Activated CD4-positive, CD25-positive, alpha-beta regulatory T cell treated with anti-CD3 and anti-CD28 coated beads, Interleukin-2, amount 50 U/mL, for 72 hours (primary cell): ENCODE results near the gene LRRC25.

Experiments used
- DNase-seq: peaks from one replicate; pipeline ENCODE4 v3.0.0; 2021

LRRC25 gene

DNA sequence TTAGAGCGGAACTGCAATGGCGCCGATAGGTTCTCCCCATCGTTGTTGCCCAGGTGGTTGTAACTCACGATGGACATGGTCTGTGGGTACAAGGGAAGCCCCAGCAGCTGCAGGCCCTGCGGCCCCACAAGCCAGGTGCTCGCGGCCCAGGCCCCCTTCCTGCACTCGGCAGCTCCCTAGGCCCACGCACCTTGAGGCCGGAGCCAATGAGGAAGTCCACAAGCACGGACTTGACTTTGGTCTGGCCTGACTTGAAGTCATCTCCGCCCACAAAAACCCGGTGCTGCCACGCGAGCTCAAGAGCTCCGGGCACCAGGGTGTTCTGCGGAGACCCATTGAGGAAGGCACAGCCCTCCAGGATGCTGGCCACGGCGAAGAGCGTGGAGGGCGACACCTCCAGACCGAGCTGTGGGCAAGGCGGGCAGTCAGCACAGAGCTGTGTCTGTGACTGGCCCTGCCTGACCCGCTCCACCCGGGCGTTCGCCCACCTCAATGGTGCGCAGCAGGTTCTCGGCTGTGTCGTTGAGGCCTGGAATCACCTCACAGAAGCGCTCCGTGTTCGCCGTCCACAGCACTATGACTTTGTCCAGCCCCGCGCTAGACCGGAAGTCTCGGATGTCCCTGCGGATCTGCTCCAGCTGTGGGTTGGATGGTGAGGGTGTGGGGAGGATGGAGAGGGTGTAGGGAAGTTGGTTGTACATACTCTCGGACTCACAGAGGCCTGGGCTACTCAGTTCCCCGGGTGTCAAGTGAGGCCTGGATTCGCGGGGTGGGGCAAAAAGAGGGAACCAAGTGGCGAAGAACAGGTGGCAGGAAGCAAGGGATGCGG is 38.6 kb upstream of the LRRC25 start:
- no peak for DNase-seq

DNA sequence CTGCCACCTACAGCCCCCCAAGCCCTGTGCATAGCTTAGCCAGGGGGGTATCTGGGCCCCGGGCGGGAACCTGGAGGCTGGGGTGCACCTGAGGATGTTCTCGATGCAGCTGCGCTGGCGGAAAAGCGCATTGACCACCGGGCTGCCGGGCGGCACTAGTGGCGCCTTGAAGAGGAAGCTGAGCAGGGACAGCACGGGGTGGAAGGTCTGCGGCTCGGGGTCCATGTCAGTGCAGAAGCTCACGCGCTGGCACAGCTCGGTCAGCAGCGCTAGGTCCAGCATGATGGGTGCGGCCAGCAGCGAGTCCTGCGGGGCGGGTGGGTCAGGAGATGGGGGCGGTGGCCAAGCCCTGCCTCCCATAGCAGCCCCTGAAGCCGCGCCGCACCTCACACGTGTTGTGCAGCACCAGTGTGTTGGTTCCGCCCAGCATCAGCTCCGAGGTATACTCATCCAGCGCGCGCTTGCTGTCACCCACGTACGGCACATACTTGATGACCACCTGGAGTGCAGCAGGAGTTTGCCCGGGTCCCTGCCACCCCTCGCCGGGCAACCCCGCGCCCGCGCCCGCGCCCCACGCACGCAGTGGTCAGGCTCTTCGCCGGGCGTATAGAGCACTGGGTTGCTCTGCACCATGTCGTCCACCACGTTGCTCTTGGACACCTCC is 37.9 kb upstream of the LRRC25 start:
- no peak for DNase-seq

DNA sequence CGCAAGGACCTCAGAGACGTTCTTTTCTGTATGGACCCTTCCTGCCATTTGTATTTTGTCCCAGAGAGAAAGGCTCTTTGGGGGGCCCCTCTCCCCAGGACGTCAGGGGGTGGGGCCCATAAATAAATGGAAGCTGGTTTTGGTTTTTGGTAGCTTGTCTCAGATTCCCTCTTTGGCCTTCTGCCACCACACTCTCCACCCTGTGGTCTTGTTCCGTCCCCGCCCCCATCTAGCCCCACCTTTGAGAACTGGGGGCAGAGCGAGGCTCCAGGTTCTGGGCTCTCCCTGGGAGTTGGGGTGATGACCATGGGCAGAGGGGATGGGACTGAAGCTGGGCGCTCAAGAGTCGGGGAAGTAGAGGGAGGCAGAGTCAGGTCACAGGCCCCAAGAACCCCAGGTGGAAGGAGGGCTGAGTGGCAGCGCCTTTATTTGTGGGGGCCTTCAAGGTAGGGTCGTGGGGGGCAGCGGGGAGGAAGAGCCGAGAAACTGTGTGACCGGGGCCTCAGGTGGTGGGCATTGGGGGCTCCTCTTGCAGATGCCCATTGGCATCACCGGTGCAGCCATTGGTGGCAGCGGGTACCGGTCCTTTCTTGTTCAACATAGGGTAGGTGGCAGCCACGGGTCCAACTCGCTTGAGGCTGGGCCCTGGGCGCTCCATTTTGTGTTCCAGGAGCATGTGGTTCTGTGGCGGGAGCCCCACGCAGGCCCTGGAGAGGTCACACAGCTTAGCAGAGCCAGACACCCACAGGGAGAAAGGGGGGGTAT is 37.2 kb upstream of the LRRC25 start:
- no peak for DNase-seq

DNA sequence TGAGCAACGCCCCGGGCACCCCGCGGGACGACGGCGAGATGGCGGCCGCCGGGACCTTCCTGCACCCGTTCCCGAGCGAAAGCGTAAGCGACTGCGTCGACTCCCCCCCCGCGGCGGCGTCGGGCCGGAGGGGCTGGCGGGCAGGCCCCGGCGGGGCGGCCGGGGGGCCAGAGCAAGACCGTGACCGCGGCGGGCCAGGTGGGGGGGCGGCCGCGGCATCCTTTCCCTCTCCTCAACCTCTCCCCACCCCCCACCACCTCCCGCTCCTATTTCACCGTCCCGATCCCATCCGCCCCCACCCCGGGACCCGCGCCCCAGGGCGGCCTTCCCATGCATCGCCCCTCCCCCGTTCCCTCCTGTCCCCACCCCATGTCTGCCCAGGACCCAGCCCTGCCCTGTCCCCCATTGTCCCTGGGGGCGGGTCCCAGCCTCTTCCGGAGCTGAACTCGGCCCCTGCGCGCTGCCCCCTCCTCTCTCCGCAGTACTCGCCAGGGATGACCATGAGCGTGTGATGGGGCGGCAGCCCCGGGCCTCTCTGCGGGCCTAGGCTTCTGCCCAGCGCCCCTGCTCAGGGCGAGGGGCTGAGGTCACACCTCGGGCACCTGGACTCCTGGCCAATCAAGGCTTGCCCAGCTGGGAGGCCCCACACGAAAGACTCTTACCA is 36.4 kb upstream of the LRRC25 start:
- DNase-seq, result no peak

DNA sequence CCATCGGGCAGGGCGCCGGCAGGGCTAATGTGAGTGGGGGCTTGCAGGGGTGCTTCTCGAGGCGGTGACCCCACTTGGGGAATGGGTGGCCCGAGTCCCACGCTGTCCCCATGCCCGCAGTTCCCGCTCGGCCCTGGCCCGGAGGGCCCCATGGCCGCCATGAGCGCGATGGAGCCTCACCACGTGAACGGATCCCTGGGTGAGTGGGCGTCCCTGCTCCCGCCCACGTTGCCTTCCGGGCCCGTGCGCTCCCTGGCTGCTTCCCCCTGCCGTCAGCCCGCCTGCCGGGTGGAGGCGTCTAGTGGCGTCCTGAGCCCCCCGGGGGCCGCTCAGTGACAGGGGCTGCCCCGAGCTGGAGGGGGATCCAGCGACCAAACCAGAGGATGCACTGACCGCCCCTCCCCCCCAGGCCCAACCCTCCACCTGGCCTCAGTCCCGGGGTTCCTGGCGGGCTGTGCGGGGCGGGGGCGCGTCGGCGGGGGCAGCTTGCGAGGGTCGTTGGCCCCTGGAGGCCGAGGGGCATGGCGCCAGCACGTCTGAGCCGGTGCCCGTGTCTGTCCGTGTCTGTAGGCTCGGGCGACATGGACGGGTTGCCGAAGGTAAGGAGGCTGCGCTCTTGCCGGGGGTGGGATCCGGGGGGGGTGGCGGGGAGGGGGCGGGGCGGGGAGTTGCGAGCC is 35.7 kb upstream of the LRRC25 start:
- DNase-seq, result no peak

DNA sequence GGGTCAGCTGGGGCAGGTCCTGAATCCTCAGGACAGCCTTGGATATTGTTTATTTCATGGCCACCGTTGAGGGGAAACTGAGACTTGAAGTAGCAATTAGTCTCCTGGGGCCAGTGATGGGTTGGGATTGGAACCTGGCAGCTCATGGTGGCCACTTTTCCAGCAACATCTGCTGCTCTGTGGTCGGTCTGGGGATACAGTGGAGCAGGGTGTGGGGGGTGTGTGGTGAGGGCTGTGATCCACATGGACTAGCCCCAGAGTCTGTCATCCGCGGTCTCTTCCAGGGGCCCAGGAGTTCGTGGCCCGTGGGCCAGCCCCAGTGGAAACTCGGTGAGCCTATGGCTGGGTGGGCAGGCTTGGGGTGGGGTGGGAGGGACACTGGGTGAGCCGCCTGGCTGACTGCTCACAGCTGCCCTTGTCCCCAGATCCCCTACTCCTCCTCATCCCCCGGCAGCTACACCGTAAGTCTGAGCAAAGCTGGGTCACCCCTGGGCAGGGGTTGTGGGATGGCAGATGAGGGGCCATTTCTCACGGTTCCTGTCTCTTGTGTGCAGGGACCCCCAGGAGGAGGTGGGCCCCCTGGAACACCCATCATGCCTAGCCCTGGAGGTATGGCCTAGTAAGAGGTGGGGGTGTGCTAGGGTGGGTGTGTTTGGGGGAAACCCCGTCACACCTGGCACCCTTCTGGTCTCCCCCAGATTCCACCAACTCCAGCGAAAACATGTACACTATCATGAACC is 35.0 kb upstream of the LRRC25 start:
- DNase-seq, result no peak

DNA sequence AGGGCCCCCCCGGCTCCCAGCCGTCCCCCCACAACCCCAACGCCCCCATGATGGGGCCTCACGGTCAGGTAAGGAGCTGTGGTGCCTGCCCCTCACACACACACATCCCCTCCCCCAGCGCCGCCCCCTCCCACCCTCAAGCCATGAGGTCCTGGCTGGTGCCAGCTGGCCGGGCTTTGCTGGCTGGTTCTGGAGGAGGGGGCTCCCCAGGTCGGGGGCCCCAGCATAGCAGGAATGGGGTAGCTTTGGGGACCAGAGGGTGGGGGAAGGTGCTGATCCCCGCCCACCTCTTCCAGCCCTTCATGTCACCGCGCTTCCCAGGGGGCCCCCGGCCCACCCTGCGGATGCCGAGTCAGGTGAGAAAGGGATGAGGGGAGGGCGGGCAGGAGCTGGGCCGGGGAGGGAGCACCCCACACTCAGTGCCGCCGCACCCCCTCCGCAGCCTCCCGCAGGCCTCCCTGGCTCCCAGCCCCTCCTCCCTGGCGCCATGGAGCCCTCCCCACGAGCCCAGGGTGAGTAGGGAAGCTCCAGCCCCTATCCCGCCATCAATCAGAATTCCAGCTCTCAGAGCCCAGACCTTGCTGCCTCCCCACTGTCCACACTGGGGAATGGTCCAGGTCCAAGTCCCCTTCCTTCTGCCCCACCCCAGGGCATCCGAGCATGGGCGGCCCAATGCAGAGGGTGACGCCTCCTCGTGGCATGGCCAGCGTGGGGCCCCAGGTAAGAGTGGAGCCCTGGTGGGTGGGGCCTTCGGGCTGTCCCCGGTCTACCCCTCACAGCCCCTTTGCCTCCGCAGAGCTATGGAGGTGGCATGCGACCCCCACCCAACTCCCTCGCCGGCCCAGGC is 34.2 kb upstream of the LRRC25 start:
- no peak for DNase-seq

DNA sequence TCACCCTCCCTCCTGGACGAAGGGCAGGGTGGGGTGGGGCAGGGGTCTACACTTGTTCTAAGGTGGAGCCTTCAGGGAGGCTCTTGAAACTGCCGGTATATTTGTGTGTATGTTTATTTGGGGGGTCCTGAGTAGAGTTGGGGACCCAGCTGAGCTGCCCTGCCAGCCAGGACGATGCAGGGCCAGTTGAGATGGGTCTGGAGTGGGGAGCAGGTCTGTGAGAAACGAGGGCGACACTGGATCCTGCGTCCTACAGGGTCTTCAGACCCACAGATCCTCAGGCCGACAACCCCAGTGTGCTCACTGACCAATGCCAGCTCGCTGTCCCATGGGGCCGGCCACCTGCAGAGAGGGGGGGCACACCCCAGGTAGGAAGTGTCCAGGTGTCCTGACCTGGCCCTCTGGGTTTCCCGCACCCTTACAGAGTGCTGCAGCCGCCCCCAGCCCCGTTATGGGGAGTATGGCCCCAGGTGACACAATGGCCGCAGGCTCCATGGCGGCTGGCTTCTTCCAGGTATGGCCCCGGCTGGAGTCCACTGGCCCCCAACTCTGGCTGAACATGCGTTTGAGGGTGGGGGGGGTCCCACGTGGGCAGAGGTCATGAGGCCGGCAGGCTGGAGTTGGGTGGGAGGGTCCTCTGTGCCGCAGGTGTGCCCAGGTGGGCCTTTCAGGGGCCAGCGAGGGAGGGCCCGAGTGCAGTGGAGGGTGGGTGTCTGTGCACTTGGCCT is 33.2 kb upstream of the LRRC25 start:
- DNase-seq, result no peak

DNA sequence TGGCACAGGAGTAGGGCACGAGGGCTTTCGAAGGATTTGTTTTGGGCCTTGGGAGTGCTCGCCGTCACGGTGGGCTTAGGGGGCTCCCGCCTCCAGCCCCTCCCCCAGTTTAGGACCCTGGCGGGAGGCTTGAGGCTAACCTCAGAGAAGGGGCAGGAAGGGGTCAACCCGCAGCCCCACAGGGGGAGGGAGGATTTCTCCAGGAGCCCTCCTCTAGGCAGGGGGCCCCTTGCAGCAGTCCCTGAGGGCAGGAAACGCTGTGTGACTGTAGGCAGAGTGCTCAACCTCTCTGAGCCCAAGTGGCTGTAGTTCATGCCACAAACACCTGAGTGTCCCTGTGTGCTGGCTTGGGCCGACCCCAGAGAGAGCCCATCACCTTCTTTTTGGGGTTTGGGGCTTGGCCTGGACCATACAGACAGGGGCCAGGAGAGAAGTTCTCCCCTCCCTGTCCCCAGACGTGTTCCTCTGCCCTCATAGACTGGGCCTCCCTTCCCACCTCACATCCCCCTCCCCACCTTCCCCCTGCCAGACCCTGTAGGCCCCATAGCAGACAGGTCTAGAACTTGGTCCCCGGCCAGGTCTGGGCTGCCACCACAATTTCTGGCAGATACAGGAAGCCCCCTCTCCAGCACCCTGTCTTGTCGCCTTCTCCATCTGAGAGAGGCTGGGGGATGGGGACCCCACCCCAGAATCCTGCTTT is 32.4 kb upstream of the LRRC25 start:
- DNase-seq, result no peak

DNA sequence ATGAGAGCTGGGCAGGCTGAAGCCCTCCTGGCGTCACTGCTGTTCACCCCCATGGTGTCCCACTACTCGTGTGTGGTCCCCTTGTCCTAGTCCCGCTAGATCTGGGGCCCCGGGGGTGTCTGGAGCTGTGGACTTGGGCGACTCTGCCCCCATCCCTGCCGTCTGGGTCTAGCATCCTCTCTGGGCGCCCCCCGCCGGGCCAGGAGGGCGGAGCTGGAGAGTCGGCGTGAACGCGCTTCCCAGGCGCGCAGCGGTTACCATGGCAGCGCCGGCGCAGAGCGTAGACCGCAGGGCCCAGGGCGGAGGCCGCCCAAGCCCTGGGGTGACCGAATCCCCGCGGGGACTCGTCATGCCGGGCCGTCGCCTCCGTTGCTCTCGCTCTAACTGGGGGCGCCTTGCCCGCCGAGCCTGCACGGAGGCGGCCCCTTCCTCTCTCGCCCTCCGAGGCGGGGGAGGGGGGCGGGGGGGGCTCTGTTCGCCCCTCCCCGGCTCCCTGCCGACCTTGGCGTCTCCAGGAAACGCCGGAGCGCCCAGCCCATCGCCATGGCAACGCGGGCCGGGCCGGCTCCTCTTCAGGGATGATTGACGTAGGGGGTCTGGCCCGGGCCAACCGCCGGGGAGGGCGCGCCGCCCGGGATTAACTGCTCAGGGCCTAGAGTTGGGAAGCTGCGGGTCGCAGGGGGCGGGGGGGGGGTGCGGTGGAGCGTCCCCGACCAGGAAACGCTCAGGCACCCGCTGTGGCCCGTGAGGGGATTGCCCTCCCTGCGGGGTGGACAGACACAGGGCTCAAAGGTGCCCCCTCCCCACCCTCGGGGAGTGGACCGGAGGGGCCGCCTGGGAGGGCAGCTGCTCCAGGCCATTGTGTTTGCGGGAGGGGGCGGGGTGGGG is 31.6 kb upstream of the LRRC25 start:
- DNase-seq, result peak; percentile 74

DNA sequence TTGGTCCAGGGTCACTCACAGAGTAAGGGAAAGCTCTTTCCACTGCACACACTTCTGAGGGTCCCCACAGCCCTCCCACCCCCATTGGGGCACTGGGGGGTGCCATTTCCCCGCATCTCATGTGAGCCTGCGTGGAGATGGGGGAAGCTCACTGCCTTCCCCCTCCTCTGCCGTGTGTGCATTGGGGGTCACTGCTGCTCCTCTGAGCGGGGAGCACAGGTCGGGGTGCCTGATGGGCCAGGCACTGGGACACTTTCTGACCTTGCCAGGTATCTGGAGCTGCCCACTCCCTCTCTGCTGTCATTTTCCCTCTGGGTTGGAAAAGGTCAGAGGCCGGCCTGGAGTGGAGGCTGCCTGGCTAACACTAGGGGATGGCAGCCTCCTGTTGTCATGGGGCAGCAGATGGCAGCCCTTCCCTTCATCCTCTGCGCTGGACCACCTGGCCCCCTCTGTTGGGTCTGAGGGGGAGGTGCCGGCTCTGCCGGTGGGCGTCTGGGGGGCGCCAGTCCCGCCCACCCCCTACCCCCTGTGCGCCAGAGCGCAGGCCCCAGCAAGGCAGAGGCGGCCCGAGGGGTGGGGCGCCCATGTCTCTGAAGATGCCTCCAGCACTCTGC is 30.9 kb upstream of the LRRC25 start:
- no peak for DNase-seq

DNA sequence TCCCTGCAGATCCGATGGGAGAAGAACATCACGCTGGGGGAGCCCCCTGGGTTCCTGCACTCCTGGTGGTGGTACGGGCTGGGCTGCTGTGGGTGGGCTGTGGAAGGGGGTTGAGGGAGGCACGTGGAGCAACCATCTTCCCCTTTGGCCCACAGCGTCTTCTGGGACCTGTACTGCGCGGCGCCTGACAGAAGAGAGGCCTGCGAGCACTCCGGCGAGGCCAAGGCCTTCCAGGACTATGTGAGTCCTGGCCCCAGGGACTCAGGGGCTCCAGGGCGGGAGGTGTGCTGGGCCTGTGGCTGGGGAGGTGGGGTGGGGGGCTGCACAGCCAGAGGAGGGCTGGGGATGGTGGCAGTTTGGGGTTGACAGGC is 30.3 kb upstream of the LRRC25 start:
- no peak for DNase-seq

DNA sequence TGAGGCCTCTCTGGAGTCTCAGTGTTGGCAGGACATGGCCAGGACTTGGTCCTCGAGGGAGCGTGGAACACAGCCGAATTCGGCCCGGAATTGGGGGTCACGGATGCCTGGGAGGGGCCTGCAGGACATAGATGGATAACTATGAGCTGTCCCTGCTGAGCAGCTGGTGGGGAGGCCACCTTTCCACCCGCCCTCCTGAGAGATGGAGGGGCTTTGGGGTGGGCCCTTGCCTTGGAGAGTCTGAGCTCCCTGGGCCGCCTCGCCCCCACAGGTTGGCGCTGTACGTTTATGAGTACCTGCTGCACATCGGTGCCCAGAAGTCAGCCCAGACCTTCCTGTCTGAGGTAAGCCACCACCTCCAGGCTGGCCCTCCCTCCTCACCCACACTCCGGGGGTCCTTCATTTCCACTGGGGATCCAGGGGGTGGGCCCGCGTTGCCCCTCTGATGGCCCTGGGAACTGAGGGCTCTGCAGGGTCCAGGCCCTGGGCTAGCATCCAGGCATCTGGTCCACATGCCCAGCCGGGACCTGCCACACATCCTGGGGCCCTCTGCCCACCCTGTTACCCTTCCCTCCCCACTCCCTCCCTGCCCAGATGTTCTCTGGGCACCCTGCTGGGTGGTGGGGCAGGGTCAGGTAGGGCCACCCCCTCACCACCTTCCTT is 29.8 kb upstream of the LRRC25 start:
- DNase-seq, result no peak

DNA sequence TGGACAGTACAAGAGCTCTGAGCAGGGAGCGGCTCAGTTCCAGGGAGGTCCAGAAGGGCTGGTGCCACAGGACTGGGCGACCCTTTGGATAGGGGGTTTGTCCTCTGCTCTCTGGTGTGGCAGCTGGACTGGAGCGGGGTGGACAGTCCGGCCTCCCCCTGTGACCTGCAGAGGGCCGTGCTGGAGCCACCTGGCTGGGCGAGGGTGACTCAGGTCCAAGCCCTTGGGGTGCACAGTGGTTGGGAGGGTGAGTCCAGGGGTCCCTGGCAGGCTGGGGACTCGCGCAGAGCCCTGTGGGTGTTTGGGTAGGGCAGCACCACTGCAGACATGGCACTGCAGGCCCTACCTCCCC is 29.0 kb upstream of the LRRC25 start:
- no peak for DNase-seq

DNA sequence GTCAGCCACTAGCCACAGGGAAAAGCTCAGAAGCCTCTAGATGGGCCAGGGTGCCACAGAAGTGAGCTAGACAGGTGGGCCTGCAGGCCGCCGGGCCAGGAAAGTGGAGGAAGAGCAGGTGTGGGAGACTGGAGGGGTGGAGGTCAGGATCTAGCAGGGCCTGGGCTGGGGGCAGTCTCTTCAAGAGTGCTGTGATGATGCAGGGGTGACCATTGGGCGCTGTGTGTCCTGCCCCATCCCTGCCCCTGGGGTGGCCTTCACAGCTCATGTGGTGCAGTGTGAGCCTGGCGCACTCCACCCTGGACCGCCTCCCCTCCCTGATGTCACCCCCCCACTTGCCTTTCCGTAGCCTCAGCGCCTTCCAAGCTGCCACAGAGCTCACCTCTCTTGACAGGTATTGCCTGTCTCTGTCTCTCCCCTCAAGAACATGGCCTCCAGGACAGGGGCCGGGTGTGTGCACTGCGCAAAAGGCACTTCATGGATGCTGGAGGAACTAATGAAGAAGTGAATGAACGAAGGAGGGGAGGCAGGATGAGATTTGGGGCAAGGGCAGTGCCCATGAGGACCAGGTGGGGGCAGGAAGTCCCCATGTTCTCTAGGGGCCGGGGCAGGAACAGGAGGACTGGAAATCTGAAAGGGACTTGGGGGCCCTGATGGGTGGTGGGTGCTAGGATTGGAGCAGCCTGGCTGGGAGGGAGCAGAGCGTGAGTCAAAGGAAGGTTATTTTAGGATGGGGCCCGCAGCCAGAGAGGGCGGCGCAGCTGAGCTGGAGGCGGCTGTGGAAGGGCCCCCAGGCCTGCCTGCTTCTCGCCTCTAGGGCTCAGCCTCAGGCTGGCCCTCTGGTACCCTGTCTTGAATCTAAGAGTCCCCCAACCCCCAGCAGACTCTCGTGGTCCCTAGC is 28.3 kb upstream of the LRRC25 start:
- DNase-seq, result no peak

DNA sequence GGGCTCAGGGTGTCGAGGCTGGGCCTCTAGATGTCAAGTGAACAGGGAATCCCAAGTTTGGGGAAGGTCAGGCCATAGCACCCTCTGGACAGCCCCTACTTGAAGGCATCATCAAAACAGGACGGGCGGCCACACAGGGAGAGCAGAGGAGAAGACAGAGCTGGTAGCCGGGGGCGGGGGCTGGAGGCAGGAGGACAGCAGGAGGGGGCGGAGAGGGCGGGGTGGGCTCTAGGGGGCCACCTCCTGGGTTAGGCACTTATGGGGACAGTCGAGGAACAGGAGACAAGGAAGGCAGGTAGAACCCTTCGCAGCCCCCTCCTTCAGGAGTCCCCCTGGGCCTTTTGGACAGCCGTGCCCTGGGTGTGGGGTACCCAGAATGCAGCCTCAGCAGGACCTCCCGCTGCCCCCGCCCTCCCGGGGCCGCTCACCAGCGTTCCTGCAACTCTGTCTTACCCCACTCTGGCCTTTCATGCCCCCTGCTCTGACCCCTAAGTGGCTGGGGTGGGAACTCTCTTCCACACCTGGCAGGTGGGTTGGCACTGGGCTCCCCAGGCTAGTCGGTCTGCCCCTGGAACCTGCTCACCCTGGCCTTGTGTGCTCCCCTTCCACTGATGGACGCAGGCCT is 27.6 kb upstream of the LRRC25 start:
- no peak for DNase-seq
